Stimulated activated CD8-positive, alpha-beta memory T cell treated with anti-CD3 and anti-CD28 coated beads, Interleukin-7, amount 100 ng/mL, for 48 hours (primary cell): ENCODE measurements around the gene WDR91.

Source experiments
- DNase-seq, 2 donors: peaks; one replicate each; pipeline ENCODE4 v3.0.0-alpha.2; 2020; ENCODE audit warnings: low read depth in 1 of 2; ENCODE audit errors: extremely low read depth in 1 of 2

WDR91 gene

DNA sequence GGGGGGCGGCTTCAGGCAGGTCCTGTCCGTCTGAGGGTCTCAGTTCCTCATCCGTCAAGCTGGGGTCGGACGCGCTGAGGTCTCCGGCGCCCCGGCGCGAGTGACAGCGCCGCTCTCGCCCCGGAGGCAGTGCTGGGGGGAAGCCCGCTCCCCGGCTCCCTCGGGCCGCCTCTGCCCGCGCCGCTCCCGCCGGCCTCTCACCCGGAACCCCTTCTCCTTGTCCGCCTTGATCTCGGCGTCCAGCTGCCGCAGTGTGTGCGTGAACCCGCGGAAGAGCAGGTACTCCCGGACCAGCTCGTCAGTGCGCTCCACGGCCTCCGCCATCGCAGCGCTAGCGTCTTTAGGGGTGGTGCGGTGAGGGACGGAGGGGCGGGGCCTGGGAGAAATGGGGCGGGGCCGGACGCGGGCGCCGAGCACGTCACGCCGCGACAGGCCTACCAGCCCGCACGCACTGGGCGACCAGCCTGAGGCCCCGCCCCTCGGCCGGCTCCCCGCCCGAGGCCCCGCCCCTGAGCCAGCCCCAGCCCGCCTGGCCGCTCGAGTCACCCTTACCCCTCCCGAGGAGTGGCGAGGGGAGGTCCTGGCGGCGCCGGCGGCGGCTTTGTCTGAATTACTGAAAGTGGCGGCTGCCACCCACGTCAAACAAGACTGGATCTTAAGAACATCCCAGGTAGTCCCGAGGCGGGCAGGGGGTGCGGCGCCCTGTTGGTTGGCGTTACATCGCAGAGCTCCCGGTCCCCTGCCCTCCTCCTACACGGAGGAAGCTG, at the start of gene WDR91:
TSS of gene WDR91 (minus strand) at position 348 of the 767 bp plus-strand sequence. CDS start at position 324, 24 bp downstream.
- DNase-seq = peak; percentile 90 to 96

DNA sequence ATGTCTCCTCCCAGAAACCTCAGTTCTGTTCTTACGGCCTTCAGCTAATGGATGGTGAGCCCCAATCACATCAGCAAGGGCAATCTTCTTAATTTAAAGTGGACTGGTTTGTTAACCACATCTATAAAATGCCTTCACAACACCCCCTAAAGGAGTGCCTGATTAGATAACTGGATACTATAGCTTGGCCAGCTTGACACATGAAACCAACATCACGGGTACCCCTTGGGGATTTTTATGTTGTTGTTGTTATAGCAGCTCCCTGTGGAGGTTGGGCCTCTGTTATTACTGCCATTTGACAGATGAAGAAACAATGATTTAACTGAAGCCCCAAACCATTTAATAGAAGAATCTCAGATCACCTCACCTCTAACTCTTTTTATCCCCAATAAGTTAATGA, 49.1 kb upstream of the WDR91 start:
- DNase-seq = no peak

DNA sequence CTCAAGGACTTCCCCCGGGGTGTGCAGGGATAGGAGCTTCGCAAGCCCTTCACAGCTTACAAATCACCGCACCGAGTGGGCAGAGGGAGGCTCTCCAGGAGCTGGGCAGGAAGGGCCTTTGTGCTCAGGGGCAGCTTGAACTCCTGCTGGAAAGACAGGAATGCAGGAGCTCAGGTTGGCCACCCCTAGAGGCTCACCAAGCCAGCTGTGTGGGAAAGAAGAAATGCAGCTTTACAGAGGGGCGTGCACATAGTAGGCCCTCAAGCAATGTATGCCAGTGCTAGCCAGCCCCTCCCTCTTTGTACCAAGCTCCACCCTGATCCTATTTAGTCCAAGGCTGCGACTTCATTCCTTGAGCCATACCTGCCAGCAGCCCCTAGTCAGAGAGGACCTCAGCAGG, 48.4 kb upstream of the WDR91 start:
- DNase-seq = no peak

DNA sequence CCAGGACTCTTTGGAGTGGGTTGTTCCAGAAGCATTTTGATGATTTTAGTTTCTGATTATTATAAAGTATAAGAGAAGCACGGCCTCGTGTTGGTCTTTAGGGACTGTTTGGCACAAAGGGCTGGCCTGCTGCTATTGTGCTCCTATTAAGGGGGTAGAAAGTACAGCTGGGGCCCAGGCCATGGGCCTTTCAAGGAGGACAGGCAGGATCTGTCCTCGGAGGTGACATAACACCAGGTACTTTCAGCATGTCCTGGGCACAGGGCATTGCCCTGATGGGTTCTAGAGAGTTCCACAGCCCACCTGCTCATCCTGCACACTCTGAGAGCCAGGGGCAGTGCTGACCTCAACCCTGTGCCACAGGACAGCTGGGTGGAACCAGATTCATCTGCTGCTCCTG, 47.3 kb upstream of the WDR91 start:
- DNase-seq = no peak

DNA sequence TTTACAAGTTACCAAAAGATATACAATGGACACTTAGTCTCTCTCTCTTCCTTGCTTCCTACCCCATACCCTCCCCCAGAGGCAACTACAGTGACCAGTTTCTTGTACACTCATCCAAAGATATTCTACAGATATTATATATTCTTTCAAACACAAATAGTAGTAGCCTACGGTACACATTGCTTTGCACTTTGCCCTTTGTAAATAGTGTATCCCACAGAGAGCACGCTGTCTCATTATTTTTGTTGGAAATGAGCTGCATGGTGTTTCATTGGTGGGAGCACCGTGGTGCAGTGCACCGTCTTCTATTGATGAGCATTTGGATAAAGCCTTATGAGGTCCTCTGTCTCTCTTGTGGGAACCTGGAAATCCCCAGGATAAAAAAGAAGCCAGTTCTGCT, 46.5 kb upstream of the WDR91 start:
- no peak for DNase-seq

- no peak for DNase-seq
Observed at GRCh38 chr7:135253851-135254771, 42.8 kb upstream of the WDR91 start.

- DNase-seq = no peak
Observed at GRCh38 chr7:135251496-135252391, 40.4 kb upstream of the WDR91 start.

GRCh38 chr7:135248546-135248945, 37.2 kb upstream of the WDR91 start:
- no peak for DNase-seq

DNA sequence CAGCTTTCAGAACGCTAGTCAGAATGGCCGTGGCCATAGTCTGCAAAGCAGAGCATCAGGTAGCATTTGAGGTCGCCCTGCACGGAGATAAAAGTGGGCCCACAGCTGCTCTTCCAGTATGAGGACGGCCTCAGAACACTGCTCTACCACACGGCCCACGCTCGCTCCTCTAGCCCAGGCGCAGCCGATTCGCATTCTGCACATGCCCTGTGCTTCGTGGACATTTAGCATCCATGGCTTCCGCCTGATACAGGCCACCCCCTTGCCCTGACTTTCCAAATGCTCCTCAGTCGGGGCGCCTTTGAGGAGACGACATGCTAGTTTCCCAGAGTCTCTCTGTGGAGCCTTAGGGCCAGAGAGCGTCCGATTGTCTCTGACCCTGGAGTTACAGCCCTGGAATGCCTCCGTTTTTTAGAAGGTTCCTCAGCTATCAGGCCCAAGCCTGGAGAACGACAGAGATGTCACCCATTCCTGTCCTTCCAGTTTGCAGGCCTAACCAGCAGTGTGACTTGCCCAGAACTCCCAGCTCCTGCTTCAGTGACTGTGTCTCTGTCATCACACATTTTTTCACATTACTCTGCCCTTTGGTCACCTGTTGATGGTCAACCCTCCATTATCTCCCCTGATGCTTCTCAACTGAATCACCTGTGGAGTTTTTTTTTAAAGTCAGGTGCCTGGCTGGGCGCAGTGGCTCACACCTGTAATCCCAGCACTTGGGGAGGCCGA, 36.6 kb upstream of the WDR91 start:
- DNase-seq = no peak

- DNase-seq = no peak
Observed at GRCh38 chr7:135246191-135246825, 35.0 kb upstream of the WDR91 start.

DNA sequence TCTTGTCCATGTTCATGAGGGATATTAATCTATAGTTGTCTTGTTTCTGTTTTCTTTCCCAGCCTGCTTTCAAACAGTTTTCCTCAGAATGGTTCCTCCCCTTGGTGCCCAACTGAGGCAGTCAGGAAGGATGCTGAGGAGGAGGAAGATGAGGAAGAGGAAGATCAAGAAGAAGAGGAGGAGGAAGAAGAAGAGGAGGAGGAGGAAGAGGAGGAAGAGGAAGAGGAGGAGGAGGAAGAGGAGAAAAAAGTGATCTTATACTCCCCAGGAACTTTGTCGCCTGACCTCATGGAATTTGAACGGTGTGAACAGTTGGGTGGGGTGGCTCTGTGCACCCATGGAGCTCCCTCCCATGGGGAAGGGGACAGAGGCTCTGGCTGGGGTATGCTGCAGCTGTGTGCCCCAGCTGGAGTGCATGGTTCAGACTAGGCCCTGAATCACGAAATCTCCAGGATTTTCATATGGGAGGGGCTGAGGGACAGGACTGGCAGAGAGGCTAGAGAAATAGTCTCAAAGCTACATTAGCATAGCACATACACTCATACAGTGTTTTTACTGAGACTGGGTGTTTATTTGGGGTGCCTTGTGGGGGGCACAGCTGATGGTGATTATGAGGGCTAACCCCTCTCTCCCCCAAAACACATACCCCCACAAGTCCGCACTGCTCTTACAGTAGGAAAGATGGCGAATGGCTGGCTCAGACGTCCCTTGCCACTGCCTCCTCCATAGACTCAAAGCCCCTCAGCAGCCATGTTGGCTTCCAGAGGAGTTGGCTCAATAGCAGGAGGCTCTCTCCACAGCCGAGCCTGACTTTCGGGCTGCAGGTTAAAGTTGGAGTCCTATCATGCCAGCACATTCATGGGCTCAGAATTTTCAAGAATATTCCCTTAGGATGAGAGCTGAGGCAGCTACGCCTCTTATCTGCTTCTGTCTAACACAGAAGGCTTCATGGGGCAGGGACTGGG, 34.2 kb upstream of the WDR91 start:
- DNase-seq = no peak

DNA sequence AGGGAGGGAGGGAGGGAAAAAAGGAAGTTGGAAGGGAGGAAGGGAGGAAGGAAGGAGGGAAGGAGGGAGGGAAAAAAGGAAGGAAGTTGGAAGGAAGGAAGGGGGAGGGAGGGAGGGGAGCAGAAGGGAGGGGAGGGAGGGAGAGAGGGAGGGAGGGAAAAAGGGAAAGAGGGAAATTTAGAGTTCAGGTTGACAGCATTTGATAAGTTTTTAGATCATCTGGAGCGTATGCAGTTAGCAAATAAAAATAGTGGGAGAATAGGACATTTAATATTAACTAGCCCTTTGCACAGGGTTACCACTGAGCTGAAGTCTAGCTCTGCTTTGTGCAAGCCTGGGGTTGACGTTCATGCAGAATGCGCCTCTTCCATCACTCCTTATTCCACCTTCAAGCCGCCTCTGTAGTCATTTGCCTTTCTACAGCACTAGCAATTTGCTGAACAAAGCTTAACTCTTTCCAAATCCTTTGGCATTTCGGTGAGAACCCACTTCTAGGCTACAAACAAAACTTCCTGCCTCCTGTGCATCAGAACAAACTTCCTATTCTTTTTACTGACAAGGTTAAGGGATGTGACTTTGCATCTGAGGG, 30.9 kb upstream of the WDR91 start:
- no peak for DNase-seq

GRCh38 chr7:135240441-135240840, 29.1 kb upstream of the WDR91 start:
- DNase-seq = no peak

DNA sequence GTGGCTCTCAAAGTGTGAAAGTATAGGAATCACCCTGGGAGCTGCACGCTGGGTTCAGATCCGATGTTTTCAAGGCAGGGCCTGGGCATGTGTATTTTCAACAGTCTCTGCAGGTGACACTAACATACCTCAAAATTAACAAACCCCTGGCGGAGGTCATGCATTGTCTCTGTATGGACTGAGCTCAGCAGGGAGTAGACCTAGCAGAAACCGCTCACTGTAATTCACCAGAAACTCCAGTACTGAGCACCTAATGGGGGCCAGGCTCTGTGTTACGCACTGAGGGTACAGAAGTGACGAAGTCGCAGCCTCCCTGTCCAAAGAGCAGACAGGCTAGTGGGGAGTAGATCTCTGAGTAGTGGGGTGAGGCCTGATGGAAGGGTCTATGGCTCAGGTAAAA, 27.9 kb upstream of the WDR91 start:
- no peak for DNase-seq

GRCh38 chr7:135238112-135238744, 26.9 kb upstream of the WDR91 start:
- DNase-seq = no peak

- DNase-seq = no peak
Observed at GRCh38 chr7:135236727-135237126, 25.4 kb upstream of the WDR91 start.

DNA sequence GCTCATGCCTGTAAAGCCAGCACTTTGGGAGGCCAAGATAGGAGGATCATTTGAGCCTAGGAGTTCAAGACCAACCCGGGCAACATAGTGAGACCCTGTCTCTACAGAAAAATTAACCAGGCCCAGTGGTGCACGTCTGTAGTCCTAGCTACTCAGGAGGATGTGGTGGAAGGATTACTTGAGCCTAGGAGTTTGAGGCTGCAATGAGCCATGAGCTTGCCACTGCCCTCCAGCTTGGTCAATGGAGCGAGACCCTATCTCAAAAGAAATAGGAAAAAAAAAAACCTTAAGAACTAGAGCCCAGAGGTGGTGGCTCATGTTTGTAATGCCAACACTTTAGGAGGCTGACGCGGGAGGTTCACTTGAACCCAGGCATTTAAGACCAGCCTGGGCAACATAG, 24.5 kb upstream of the WDR91 start:
- DNase-seq = no peak

DNA sequence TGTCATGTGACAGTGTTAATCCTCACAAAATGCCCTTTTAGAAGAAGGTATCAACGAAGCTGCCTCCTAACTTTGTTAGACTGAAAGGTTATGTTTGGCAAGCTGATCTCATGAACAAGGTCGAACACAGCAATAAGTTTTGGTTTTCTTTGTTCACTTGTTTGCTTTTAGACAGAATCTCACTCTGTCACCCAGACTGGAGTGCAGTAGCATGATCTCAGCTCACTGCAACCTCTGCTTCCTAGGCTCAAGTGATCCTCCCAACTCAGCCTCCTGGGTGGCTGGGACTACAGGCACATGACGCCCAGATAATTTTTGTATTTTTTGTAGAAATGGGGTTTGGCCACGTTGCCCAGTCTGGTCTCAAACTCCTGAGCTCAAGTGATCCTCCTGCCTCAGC, 23.4 kb upstream of the WDR91 start:
- DNase-seq = no peak
